GM18951 (cell line): ENCODE results near the gene BCAM.
"Not testable (repeated sequence)": the region's sequence is repeated elsewhere in the genome, so short reads cannot be mapped to it uniquely, and the experiment has no call there.

Experiments
- POLR2A ChIP-seq: IDR thresholded peaks from 4 replicates; pipeline ENCODE4 v1.6.1; 2011; ENCODE audit warnings: mild to moderate bottlenecking; ENCODE audit not compliant: insufficient read length, insufficient read depth; ENCODE audit errors: extremely low read depth
- in situ Hi-C: fragments of 300-500 bp; cut with MboI; formaldehyde crosslinking; loops from one replicate; pipeline ENCODE4 v1.12.0; 2022; ENCODE audit warnings: low sequenced_read_pairs, mixed read lengths, inconsistent platforms; ENCODE audit not compliant: unreplicated experiment

The BCAM gene

GRCh38 chr19:44857837-44858236, 48.9 kb downstream of the BCAM start:
- in situ Hi-C loops: no loop called here
- TF ChIP-seq POLR2A: no peak

DNA sequence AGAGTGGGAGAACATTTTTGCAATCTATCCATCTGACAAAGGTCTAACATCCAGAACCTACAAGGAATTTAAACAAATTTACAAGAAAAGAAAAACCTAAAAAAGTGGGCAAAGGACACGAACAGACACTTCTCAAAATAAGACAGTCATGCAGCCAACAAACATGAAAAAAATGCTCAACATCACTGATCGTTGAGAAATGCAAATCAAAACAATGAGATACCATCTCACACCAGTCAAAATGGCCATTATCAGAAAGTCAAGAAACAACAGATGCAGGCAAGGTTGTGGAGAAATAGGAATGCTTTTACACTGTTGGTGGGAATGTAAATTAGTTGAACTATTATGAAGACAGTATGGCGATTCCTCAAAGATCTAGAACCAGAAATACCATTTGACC, 52.7 kb downstream of the BCAM start:
- in situ Hi-C loops: not testable (repeated sequence)

- TF ChIP-seq POLR2A: no peak
- in situ Hi-C loops: no loop called here
Measured at GRCh38 chr19:44863990-44864389, 55.1 kb downstream of the BCAM start.

GRCh38 chr19:44865196-44865767, 56.4 kb downstream of the BCAM start:
- in situ Hi-C loops: no loop called here
- no peak for TF ChIP-seq POLR2A

GRCh38 chr19:44866664-44867063, 57.8 kb downstream of the BCAM start:
- TF ChIP-seq POLR2A: no peak
- in situ Hi-C loops: no loop called here

GRCh38 chr19:44867578-44867977, 58.7 kb downstream of the BCAM start:
- no peak for TF ChIP-seq POLR2A
- in situ Hi-C loops: no loop called here

GRCh38 chr19:44869733-44870470, 61.0 kb downstream of the BCAM start:
- in situ Hi-C loops: no loop called here
- no peak for TF ChIP-seq POLR2A
